ENCODE results near the gene CEACAM3.

DNA sequence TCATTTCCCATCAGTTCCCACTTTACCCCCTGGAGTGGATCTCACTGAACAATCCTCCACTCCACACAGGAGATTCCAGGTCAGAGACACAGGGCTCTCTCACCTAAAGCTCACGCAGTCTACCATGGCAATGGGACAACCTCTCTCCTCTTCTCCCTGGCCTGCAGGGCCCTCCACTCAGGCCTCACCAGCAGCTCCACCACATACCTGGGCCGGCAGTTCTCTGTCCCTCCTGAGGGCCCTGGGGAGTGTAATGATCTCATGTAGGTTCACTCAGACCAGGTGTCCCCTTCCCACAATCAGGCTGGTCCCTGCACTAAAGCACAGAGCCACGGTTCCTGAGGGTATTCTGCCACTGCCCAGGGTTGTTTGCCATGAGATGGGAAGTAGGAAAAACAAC is 15.6 kb downstream of the CEACAM3 start:
- TF ChIP-seq TGIF2 (CRISPR knock-in tag; IDR thresholded peaks at IDR 0.05) (no peak), NFYB (IDR thresholded peaks at IDR 0.05; ENCODE audit: extremely low read depth, insufficient read length) (no peak), HDAC6 (IDR thresholded peaks at IDR 0.05; ENCODE audit: low read depth, low read length) (no peak), POLR2AphosphoS5 (IDR thresholded peaks at IDR 0.05; ENCODE audit: control insufficient read depth, insufficient read depth, low read depth, low read length) (no peak), POLR2AphosphoS2 (IDR thresholded peaks at IDR 0.05; ENCODE audit: low read length) (no peak), CHD2 (IDR thresholded peaks at IDR 0.05; ENCODE audit: low read depth, low read length) (no peak), TAF1 (IDR thresholded peaks at IDR 0.05; ENCODE audit: control insufficient read depth, extremely low read depth, insufficient read depth, low read length, severe bottlenecking) (no peak), MAX (CRISPR knock-in tag; IDR thresholded peaks at IDR 0.05) (no peak), NCOA4 (IDR thresholded peaks at IDR 0.05; ENCODE audit: partially characterized antibody) (no peak), CBX8 (IDR thresholded peaks at IDR 0.05; ENCODE audit: borderline replicate concordance, extremely low read depth, low read depth, low read length, poor library complexity, severe bottlenecking) (no peak)
- TF ChIP-seq, protein P1, sequence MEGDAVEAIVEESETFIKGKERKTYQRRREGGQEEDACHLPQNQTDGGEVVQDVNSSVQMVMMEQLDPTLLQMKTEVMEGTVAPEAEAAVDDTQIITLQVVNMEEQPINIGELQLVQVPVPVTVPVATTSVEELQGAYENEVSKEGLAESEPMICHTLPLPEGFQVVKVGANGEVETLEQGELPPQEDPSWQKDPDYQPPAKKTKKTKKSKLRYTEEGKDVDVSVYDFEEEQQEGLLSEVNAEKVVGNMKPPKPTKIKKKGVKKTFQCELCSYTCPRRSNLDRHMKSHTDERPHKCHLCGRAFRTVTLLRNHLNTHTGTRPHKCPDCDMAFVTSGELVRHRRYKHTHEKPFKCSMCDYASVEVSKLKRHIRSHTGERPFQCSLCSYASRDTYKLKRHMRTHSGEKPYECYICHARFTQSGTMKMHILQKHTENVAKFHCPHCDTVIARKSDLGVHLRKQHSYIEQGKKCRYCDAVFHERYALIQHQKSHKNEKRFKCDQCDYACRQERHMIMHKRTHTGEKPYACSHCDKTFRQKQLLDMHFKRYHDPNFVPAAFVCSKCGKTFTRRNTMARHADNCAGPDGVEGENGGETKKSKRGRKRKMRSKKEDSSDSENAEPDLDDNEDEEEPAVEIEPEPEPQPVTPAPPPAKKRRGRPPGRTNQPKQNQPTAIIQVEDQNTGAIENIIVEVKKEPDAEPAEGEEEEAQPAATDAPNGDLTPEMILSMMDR (IDR thresholded peaks at IDR 0.05 in 2 of 3, conservative IDR thresholded peaks at IDR 0.05 in 1 of 3; ENCODE audit: insufficient read depth in 2 of 3, low read depth in 1 of 3, low read length in 3 of 3): no peak
- TF ChIP-seq, protein P2, sequence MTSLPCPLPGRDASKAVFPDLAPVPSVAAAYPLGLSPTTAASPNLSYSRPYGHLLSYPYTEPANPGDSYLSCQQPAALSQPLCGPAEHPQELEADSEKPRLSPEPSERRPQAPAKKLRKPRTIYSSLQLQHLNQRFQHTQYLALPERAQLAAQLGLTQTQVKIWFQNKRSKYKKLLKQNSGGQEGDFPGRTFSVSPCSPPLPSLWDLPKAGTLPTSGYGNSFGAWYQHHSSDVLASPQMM (CRISPR knock-in tag; IDR thresholded peaks at IDR 0.05): no peak

All from K562 (cell line).